HCT116 (cell line): ENCODE data around the gene TNFRSF12A. TPM values are rescaled to one million over a fixed set of nuclear protein-coding genes. Genes with fewer than 3 reads are reported as not detected.

Source experiments
- ATAC-seq: fragments of 200-7000 bp; cut with Tn5 transposase; 2 replicates; pipeline ENCODE4 v1.9.1; 2020; ENCODE audit warnings: mild to moderate bottlenecking, moderate library complexity
- BruUV-seq: library from RNA; stranded (reverse); fragments of 400-500 nt; replicated peaks from 2 replicates; lab custom pipeline; 2021; lab: Mats Ljungman, UMichigan
- CTCF ChIA-PET: fragments of 300-600 bp; sonication (Branson Sonifier 250); formaldehyde crosslinking; loops from one replicate; lab custom pipeline; 2021; ENCODE audit warnings: antibody characterized with exemption; lab: Charles Lee
- POLR2A ChIA-PET: fragments of 300-600, 350-600 bp; sonication (Branson Sonifier 250); formaldehyde crosslinking; loops from one replicate; lab custom pipeline; 2021; ENCODE audit warnings: antibody characterized with exemption; lab: Charles Lee
- RAD21 ChIA-PET, 2 experiments: fragments of 300-600 bp; sonication (Branson Sonifier 250); formaldehyde crosslinking; loops; one replicate each; lab custom pipeline; 2023; ENCODE audit warnings: low total read pairs in 2 of 2; ENCODE audit not compliant: uncharacterized antibody in 2 of 2, unreplicated experiment in 2 of 2, low non-redundant PET in 1 of 2; lab: Charles Lee
- DNase-seq: peaks from one replicate; pipeline ENCODE4 v3.0.0-alpha.2; 2010; ENCODE audit warnings: low read depth, low spot score
- H2AFZ ChIP-seq: fragments of 200-600 bp; shearing (Covaris generic), sonication (generic); 2 replicates; pipeline ENCODE4 v1.6.1; 2017; ENCODE audit warnings: low read depth, mixed run types, mixed read lengths, antibody characterized with exemption, low read length; ENCODE audit not compliant: poor library complexity, severe bottlenecking
- H3K27ac ChIP-seq: 2 replicates; pipeline ENCODE4 v1.5.1; 2012; ENCODE audit warnings: low read depth, low read length
- H3K27me3 ChIP-seq: fragments of 200-600 bp; sonication (generic); 2 replicates; pipeline ENCODE4 v1.6.1; 2016; ENCODE audit warnings: mixed run types, low read length, mixed read lengths; ENCODE audit not compliant: insufficient read depth
- H3K36me3 ChIP-seq, 2 experiments: fragments of 200-500 bp in 1 of 2; fragments of 200-600 bp in 1 of 2; sonication (Bioruptor generic) in 1 of 2; sonication (generic) in 1 of 2; 2 replicates each; pipeline versions ENCODE4 v1.5.1 to v1.6.1; 2014 to 2016; ENCODE audit warnings: low read length in 2 of 2, inconsistent platforms in 1 of 2, mixed read lengths in 1 of 2, mixed run types in 1 of 2; ENCODE audit not compliant: insufficient read depth in 2 of 2, control insufficient read depth in 1 of 2
- H3K4me1 ChIP-seq, 2 experiments: fragments of 200-600 bp in 1 of 2; sonication (generic) in 1 of 2; 2 replicates each; pipeline versions ENCODE4 v1.5.1 to v1.6.1; 2012 to 2017; ENCODE audit warnings: low read length in 2 of 2, inconsistent platforms in 1 of 2, mild to moderate bottlenecking in 1 of 2, mixed read lengths in 1 of 2, mixed run types in 1 of 2, moderate library complexity in 1 of 2; ENCODE audit not compliant: insufficient read depth in 2 of 2, control insufficient read depth in 1 of 2
- H3K4me2 ChIP-seq: fragments of 200-600 bp; sonication (generic); 2 replicates; pipeline ENCODE4 v1.6.1; 2017; ENCODE audit warnings: mixed run types, low read length, mixed read lengths
- H3K4me3 ChIP-seq, 2 experiments: fragments of 200-600 bp in 1 of 2; sonication (generic) in 1 of 2; replicated peaks in 1 of 2; 2 replicates each; pipeline ENCODE4 v1.5.1; 2011 to 2016; ENCODE audit warnings: low read length in 2 of 2, control low read depth in 1 of 2, low read depth in 1 of 2, mild to moderate bottlenecking in 1 of 2, mixed read lengths in 1 of 2, mixed run types in 1 of 2
- H3K79me2 ChIP-seq: fragments of 200-600 bp; sonication (generic); 2 replicates; pipeline ENCODE4 v1.6.1; 2017; ENCODE audit warnings: mild to moderate bottlenecking, mixed run types, low read length, moderate library complexity, mixed read lengths; ENCODE audit not compliant: insufficient read depth
- H3K9ac ChIP-seq: fragments of 200-600 bp; sonication (generic); 2 replicates; pipeline ENCODE4 v1.6.1; 2016; ENCODE audit warnings: low read length, mixed read lengths
- H3K9me2 ChIP-seq: fragments of 200-600 bp; sonication (generic), shearing (Covaris generic); 2 replicates; pipeline ENCODE4 v1.6.1; 2017; ENCODE audit warnings: mixed run types, mild to moderate bottlenecking, moderate library complexity; ENCODE audit not compliant: insufficient read depth
- H3K9me3 ChIP-seq, 2 experiments: fragments of 200-500 bp in 1 of 2; fragments of 200-600 bp in 1 of 2; sonication (Bioruptor generic) in 1 of 2; sonication (generic) in 1 of 2; 2 replicates each; pipeline ENCODE4 v1.6.1; 2014 to 2017; ENCODE audit warnings: low read length in 2 of 2, mixed read lengths in 2 of 2, inconsistent platforms in 1 of 2, low read depth in 1 of 2, mild to moderate bottlenecking in 1 of 2, mixed run types in 1 of 2, moderate library complexity in 1 of 2; ENCODE audit not compliant: control insufficient read depth in 1 of 2, insufficient read depth in 1 of 2
- H4K20me1 ChIP-seq: fragments of 200-600 bp; sonication (generic), shearing (Covaris generic); 2 replicates; pipeline ENCODE4 v1.6.1; 2017; ENCODE audit warnings: mixed run types, mild to moderate bottlenecking, moderate library complexity; ENCODE audit not compliant: insufficient read depth
- EZH2 ChIP-seq: fragments of 200-600 bp; sonication (generic); IDR thresholded peaks from 2 replicates; pipeline ENCODE4 v1.6.1; 2017; ENCODE audit warnings: antibody characterized with exemption, mixed run types
- POLR2AphosphoS5 ChIP-seq: IDR thresholded peaks from 2 replicates; pipeline ENCODE4 v1.6.1; 2011; ENCODE audit warnings: mild to moderate bottlenecking, low read depth, low read length, moderate library complexity
- ZBTB33 ChIP-seq: IDR thresholded peaks from 2 replicates; pipeline ENCODE4 v1.6.1; 2011; ENCODE audit warnings: mild to moderate bottlenecking, low read length, moderate library complexity; ENCODE audit not compliant: insufficient replicate concordance; ENCODE audit errors: extremely low read depth
- intact Hi-C: fragments of 100-400 bp; cut with micrococcal nuclease; formaldehyde crosslinking; loops from 2 replicates; pipeline ENCODE4 v1.10.0; 2022
- total RNA-seq: library from RNA; stranded (reverse); gene quantifications from one replicate; pipeline ENCODE4 v1.2.1, GENCODE V29; 2021; ENCODE audit not compliant: unreplicated experiment

Gene TNFRSF12A
- total RNA-seq, 1 experiment from 2014 or later: 188 TPM

GRCh38 chr16:3022684-3023414 is 2.7 kb downstream of the TNFRSF12A start:
- no peaks in the 10 kb centered on the region for H3K9me2 ChIP-seq
- ChIA-PET RAD21 (interaction anchor here in 1 of 2 experiments (1.0 kb wide), 1 partner anchor 19 kb away, joined by 3 read pairs; no protein-coding TSS in a partner anchor), POLR2A (interaction anchor here (0.7 to 8.2 kb wide), 13 partner anchors 8 to 867 kb away, joined by 3 to 188 read pairs (median 5); partner anchors contain the start of genes KREMEN2, TRAF7 and ZNF213), CTCF (interaction anchor here (1.1 to 6.1 kb wide), 7 partner anchors 9 to 40 kb away, joined by 3 to 39 read pairs (median 5); partner anchors contain the start of gene CLDN9)
- ATAC-seq (peak; percentile 0), DNase-seq (no peak)
- H3K9me3 ChIP-seq: no peaks in the 10 kb centered on the region
- TF ChIP-seq ZBTB33: peak; percentile 10
- TF ChIP-seq EZH2: no peak
- TF ChIP-seq POLR2AphosphoS5: peak; percentile 89
- no peaks in the 10 kb centered on the region for H4K20me1 ChIP-seq
- BruUV-seq: TSS peak; percentile 53
- no peaks in the 10 kb centered on the region for H3K27me3 ChIP-seq
- peaks cover 8 to 32% of the 10 kb centered on the region in 2 experiments; a peak in 2 of 4 replicates for H3K36me3 ChIP-seq
- H3K4me3 ChIP-seq: peak overlapping the region; percentile 94 to 95
- H3K4me1 ChIP-seq: peaks cover 29 to 64% of the 10 kb centered on the region in 2 experiments
- H2AFZ ChIP-seq: no peak overlapping the region
- peak overlapping the region; percentile 99 for H3K9ac ChIP-seq
- peaks cover 26% of the 10 kb centered on the region; the same call in 1 of the 2 replicates for H3K79me2 ChIP-seq
- peak overlapping the region; percentile 86 for H3K4me2 ChIP-seq
- H3K27ac ChIP-seq: peak overlapping the region; percentile 100
- intact Hi-C loops: loop anchor here (5.0 kb wide), 2 partner anchors 41 to 866 kb away; partner anchors contain the start of genes PKMYT1 and TRAF7
